Measurements from ENCODE around the gene KIAA0825. TPM values are rescaled to one million over a fixed set of nuclear protein-coding genes. Genes with fewer than 3 reads are reported as not detected.

KIAA0825 gene
- polyA plus RNA-seq, 1 of the 3 experiments (the other 2 are of a cell fraction) = 0.61 TPM

DNA sequence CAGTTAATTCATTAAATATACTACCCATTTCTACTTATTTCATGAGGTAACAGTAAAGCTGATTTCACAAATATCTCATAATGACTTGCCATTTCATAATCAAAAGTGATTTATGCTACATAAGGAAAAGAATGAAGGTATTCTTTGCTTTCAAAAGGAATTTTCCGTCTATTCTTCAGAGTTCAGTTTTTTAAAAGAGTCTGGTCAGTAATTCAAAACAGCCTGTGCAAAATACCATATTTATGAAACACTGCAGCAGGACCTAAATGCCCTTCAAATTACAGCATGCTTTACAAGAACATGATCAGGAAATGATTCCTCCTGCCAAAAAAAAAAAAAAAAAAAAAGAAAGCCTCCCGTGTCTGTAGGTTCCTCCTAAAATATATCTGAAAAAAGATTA lies 154.7 kb downstream of the KIAA0825 start (continued):
- TF ChIP-seq, protein P1, sequence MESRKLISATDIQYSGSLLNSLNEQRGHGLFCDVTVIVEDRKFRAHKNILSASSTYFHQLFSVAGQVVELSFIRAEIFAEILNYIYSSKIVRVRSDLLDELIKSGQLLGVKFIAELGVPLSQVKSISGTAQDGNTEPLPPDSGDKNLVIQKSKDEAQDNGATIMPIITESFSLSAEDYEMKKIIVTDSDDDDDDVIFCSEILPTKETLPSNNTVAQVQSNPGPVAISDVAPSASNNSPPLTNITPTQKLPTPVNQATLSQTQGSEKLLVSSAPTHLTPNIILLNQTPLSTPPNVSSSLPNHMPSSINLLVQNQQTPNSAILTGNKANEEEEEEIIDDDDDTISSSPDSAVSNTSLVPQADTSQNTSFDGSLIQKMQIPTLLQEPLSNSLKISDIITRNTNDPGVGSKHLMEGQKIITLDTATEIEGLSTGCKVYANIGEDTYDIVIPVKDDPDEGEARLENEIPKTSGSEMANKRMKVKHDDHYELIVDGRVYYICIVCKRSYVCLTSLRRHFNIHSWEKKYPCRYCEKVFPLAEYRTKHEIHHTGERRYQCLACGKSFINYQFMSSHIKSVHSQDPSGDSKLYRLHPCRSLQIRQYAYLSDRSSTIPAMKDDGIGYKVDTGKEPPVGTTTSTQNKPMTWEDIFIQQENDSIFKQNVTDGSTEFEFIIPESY (IDR thresholded peaks at IDR 0.05; ENCODE audit: borderline replicate concordance, low read depth) = no peak
- TF ChIP-seq RCOR1 (IDR thresholded peaks at IDR 0.05; ENCODE audit: low read length) = no peak
- 0 out of 2 replicates have a peak, but pooled peaks have one; percentile 46 for TF ChIP-seq RXRA (IDR thresholded peaks at IDR 0.05; ENCODE audit: borderline replicate concordance, low read depth)
- peak; percentile 21; the same call in 1 of the 2 replicates for TF ChIP-seq MEF2A (IDR thresholded peaks at IDR 0.05; ENCODE audit: borderline replicate concordance, low read depth)
- TF ChIP-seq YY1 (IDR thresholded peaks at IDR 0.05; ENCODE audit: low read depth) = no peak
- TF ChIP-seq RAD21 (IDR thresholded peaks at IDR 0.05; ENCODE audit: low read length) = 0 out of 2 replicates have a peak, but pooled peaks have one; percentile 7
- peak; percentile 75 for TF ChIP-seq NFIC (IDR thresholded peaks at IDR 0.05; ENCODE audit: borderline replicate concordance)

DNA sequence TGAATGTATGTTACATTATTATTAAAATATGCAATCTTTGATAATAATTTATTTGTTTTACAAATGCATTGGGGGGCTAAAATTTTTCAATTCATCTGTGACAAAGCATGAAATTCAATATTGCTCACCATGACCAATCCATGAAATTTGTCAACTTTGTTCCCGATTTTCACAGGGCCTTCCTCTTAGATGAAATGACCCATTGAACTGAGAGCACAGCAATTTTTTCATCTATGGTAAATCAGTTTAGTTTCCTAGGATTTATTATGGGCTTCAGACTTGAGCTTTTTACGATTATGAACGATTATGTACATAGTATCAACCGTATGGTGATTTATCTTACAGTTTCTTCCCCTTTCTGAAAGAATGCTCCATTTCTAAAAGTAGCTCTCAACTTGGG lies 157.3 kb downstream of the KIAA0825 start:
- Histone ChIP-seq H4K20me1 (ENCODE audit: insufficient read depth) (no peaks in the 10 kb centered on the region), H3K27me3 (ENCODE audit: insufficient read depth) (no peaks in the 10 kb centered on the region), H3K36me3 (replicated peaks in 1 of 2; ENCODE audit: control insufficient read depth in 1 of 2, insufficient read depth in 2 of 2, low read length in 1 of 2) (peaks cover 0 to 5% of the 10 kb centered on the region in 2 experiments), H3K9me2 (peaks cover 6% of the 10 kb centered on the region), H3K27ac (ENCODE audit: low read depth in 2 of 2, low read length in 1 of 2) (no peak overlapping the region), H2AFZ (ENCODE audit: low read depth) (no peak overlapping the region), H3K9ac (no peak overlapping the region), H3F3A (replicated peaks; ENCODE audit: insufficient read depth) (no peaks in the 10 kb centered on the region), H3K4me2 (no peak overlapping the region), H3K9me3 (no peaks in the 10 kb centered on the region), H3K79me2 (ENCODE audit: insufficient read depth) (no peaks in the 10 kb centered on the region), H3K4me3 (ENCODE audit: low read depth in 2 of 2, low read length in 1 of 2) (no peak overlapping the region), H3K4me1 (ENCODE audit: control insufficient read depth in 1 of 2, insufficient read depth in 2 of 2, low read depth in 1 of 2, low read length in 1 of 2) (no peaks in the 10 kb centered on the region; a peak in 3 of 4 replicates)
- POLR2A ChIA-PET = no interaction called here
- CTCF ChIA-PET = no interaction called here
- no peak for DNase-seq
- TF ChIP-seq FOXM1 (IDR thresholded peaks at IDR 0.05; ENCODE audit: low read depth) (no peak), FOXJ3 (CRISPR knock-in tag; IDR thresholded peaks at IDR 0.05) (no peak), TAF1 (IDR thresholded peaks at IDR 0.05; ENCODE audit: borderline replicate concordance, low read depth, low read length) (no peak), MXI1 (IDR thresholded peaks at IDR 0.05; ENCODE audit: low read depth, low read length) (no peak), SIN3A (IDR thresholded peaks at IDR 0.05; ENCODE audit: borderline replicate concordance, low read depth, low read length) (no peak), MEF2A (IDR thresholded peaks at IDR 0.05; ENCODE audit: borderline replicate concordance, low read depth) (no peak), FOSL2 (IDR thresholded peaks at IDR 0.05; ENCODE audit: borderline replicate concordance, low read depth) (no peak), ELF1 (IDR thresholded peaks at IDR 0.05) (no peak), TCF12 (IDR thresholded peaks at IDR 0.05) (no peak), GABPA (IDR thresholded peaks at IDR 0.05; ENCODE audit: low read depth) (no peak), GATA2 (CRISPR knock-in tag; IDR thresholded peaks at IDR 0.05) (no peak), RAD21 (IDR thresholded peaks at IDR 0.05; ENCODE audit: low read length) (no peak), YY1 (IDR thresholded peaks at IDR 0.05; ENCODE audit: low read depth) (no peak), POLR2AphosphoS5 (IDR thresholded peaks at IDR 0.05; ENCODE audit: low read depth, low read length) (no peak), JUND (IDR thresholded peaks at IDR 0.05) (no peak)
- TF ChIP-seq, protein P2, sequence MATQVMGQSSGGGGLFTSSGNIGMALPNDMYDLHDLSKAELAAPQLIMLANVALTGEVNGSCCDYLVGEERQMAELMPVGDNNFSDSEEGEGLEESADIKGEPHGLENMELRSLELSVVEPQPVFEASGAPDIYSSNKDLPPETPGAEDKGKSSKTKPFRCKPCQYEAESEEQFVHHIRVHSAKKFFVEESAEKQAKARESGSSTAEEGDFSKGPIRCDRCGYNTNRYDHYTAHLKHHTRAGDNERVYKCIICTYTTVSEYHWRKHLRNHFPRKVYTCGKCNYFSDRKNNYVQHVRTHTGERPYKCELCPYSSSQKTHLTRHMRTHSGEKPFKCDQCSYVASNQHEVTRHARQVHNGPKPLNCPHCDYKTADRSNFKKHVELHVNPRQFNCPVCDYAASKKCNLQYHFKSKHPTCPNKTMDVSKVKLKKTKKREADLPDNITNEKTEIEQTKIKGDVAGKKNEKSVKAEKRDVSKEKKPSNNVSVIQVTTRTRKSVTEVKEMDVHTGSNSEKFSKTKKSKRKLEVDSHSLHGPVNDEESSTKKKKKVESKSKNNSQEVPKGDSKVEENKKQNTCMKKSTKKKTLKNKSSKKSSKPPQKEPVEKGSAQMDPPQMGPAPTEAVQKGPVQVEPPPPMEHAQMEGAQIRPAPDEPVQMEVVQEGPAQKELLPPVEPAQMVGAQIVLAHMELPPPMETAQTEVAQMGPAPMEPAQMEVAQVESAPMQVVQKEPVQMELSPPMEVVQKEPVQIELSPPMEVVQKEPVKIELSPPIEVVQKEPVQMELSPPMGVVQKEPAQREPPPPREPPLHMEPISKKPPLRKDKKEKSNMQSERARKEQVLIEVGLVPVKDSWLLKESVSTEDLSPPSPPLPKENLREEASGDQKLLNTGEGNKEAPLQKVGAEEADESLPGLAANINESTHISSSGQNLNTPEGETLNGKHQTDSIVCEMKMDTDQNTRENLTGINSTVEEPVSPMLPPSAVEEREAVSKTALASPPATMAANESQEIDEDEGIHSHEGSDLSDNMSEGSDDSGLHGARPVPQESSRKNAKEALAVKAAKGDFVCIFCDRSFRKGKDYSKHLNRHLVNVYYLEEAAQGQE (IDR thresholded peaks at IDR 0.05; ENCODE audit: low read depth, low read length) = no peak
- TF ChIP-seq, protein P3, sequence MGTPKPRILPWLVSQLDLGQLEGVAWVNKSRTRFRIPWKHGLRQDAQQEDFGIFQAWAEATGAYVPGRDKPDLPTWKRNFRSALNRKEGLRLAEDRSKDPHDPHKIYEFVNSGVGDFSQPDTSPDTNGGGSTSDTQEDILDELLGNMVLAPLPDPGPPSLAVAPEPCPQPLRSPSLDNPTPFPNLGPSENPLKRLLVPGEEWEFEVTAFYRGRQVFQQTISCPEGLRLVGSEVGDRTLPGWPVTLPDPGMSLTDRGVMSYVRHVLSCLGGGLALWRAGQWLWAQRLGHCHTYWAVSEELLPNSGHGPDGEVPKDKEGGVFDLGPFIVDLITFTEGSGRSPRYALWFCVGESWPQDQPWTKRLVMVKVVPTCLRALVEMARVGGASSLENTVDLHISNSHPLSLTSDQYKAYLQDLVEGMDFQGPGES (IDR thresholded peaks at IDR 0.05; ENCODE audit: low read depth, low read length) = no peak
- TF ChIP-seq, protein P1 (IDR thresholded peaks at IDR 0.05; ENCODE audit: borderline replicate concordance, low read depth) = no peak
- whole genome bisulfite sequencing (ENCODE audit: low lambda C conversion rate) = 91% methylated on average over 4 of the region's 4 CpGs
